Measurements from ENCODE around the gene DPM2. TPM values are rescaled to one million over a fixed set of nuclear protein-coding genes. Genes with fewer than 3 reads are reported as not detected.

DPM2 gene
- polyA plus RNA-seq, 2 of the 4 experiments (the other 2 are of a cell fraction): 41.9 to 45.9 TPM

DNA sequence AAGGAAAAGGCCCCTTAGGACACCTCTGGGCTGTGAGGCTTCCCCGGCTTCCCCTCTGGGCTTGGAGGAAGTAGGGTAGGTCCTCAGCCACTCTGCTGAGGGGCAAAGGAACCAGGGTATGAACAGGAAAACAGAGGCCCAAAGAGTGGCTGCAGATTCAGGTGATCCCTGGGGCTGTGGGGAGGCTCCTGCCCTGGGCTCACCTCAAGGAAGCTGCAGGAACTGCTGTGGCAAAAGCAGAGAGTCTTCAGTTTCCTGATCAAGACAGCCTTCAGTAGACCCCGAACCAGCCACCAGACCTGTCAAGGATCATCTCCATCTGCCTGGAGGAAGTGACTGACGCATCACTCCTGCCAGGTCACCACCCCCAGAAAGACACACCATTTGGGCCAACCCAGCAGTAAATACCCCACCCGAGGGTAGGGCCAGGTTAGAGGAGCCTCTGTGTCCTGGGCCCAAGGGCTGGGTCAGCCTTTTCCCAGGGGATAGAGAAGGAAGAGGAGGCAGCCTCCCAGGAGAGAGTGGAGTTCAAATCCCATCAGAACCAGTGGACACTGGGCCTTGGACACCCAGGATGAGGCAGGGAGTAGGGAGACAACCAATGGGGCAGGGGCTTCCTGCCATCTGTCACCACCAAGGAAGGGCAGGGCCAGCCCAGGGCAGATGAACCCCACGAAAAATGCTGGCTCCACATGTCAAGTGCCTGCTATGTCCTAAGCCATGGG is 32.5 kb downstream of the DPM2 start:
- DNase-seq (ENCODE audit: low read depth in 1 of 2, low spot score in 1 of 2) (no peak), FAIRE-seq (no peak)

DNA sequence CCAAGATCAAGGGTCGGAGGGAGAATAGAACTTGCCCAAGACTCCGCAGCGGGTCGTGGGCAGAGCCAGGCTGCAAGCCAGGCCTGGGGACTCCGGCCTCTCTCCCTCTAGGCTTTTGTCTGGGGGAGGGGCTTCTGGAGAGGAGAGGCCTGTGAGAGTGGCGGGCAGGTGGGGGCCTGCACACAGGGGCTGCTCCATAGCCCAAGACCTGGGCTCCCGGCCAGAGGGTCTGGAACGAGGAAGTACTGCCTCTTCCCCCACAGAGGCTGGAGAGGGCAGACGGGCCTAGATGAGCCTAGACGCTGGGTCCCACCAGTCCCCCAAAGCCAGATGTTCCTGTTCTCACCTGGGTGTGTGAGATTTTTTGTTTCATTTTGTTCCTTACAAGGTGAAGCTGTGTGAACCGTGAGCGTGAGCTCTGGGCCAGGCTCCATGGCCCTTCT is 33.1 kb downstream of the DPM2 start:
- 88% methylated on average over 12 of the region's 12 CpGs for WGBS (ENCODE audit: missing lambda C conversion rate)

More for the DNA sequence above, 32.5 kb downstream of the DPM2 start:
- Histone ChIP-seq H3K27ac (peak overlapping the region in 1 of 2 experiments; percentile 54; a peak in 1 of 6 replicates), H3K9me3 (no peaks in the 10 kb centered on the region), H3K4me1 (peaks cover 25% of the 10 kb centered on the region), H3K4me3 (no peak overlapping the region), H3K4me2 (no peak overlapping the region)
- ATAC-seq: peak; percentile 22 to 31; a peak in 3 of 6 replicates
- ChIA-PET POLR2A (no interaction called here), CTCF (interaction anchor here (0.9 to 1.6 kb wide), 2 partner anchors 10 to 36 kb away, joined by 3 to 5 read pairs; no protein-coding TSS in a partner anchor)
- TF ChIP-seq MYC (IDR thresholded peaks at IDR 0.05; ENCODE audit: borderline replicate concordance, low read length) (no peak), RNF2 (IDR thresholded peaks at IDR 0.05; ENCODE audit: borderline replicate concordance, low read depth) (no peak), RFX5 (IDR thresholded peaks at IDR 0.05) (no peak), HOXB5 (CRISPR knock-in tag; IDR thresholded peaks at IDR 0.05) (no peak), NR3C1 (IDR thresholded peaks at IDR 0.05) (no peak), ESRRA (IDR thresholded peaks at IDR 0.05; ENCODE audit: borderline replicate concordance, low read length) (no peak), ZNF302 (CRISPR knock-in tag; IDR thresholded peaks at IDR 0.05) (no peak), JUN (IDR thresholded peaks at IDR 0.05) (no peak), KDM1A (IDR thresholded peaks at IDR 0.05; ENCODE audit: low read depth) (no peak), MAZ (IDR thresholded peaks at IDR 0.05; ENCODE audit: borderline replicate concordance, low read depth, low read length) (no peak)
- TF ChIP-seq, protein P1, sequence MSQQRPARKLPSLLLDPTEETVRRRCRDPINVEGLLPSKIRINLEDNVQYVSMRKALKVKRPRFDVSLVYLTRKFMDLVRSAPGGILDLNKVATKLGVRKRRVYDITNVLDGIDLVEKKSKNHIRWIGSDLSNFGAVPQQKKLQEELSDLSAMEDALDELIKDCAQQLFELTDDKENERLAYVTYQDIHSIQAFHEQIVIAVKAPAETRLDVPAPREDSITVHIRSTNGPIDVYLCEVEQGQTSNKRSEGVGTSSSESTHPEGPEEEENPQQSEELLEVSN (IDR thresholded peaks at IDR 0.05; ENCODE audit: borderline replicate concordance, low read depth): no peak
- TF ChIP-seq, protein P2, sequence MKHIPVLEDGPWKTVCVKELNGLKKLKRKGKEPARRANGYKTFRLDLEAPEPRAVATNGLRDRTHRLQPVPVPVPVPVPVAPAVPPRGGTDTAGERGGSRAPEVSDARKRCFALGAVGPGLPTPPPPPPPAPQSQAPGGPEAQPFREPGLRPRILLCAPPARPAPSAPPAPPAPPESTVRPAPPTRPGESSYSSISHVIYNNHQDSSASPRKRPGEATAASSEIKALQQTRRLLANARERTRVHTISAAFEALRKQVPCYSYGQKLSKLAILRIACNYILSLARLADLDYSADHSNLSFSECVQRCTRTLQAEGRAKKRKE (CRISPR knock-in tag; IDR thresholded peaks at IDR 0.05; ENCODE audit: low read depth): no peak
- TF ChIP-seq, protein P3, sequence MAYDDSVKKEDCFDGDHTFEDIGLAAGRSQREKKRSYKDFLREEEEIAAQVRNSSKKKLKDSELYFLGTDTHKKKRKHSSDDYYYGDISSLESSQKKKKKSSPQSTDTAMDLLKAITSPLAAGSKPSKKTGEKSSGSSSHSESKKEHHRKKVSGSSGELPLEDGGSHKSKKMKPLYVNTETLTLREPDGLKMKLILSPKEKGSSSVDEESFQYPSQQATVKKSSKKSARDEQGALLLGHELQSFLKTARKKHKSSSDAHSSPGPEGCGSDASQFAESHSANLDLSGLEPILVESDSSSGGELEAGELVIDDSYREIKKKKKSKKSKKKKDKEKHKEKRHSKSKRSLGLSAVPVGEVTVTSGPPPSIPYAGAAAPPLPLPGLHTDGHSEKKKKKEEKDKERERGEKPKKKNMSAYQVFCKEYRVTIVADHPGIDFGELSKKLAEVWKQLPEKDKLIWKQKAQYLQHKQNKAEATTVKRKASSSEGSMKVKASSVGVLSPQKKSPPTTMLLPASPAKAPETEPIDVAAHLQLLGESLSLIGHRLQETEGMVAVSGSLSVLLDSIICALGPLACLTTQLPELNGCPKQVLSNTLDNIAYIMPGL (CRISPR knock-in tag; IDR thresholded peaks at IDR 0.05; ENCODE audit: borderline replicate concordance): no peak
- WGBS (ENCODE audit: missing lambda C conversion rate): 69% methylated on average over 4 of the region's 5 CpGs

More for the DNA sequence above, 33.1 kb downstream of the DPM2 start:
- DNase-seq (ENCODE audit: low read depth in 1 of 2, low spot score in 1 of 2): no peak
- POLR2A ChIA-PET: no interaction called here
- Histone ChIP-seq H3K9me3 (no peaks in the 10 kb centered on the region), H3K4me3 (no peak overlapping the region), H3K4me1 (peaks cover 31% of the 10 kb centered on the region), H3K4me2 (no peak overlapping the region), H3K27ac (peak overlapping the region in 1 of 2 experiments; percentile 54; a peak in 1 of 6 replicates)
- TF ChIP-seq JUNB (IDR thresholded peaks at IDR 0.05): no peak
- no peak for TF ChIP-seq RAD21 (conservative IDR thresholded peaks at IDR 0.05 in 1 of 2, IDR thresholded peaks at IDR 0.05 in 1 of 2)
- TF ChIP-seq EHMT2 (IDR thresholded peaks at IDR 0.05; ENCODE audit: low read depth): no peak
- no peak for TF ChIP-seq MAFK (IDR thresholded peaks at IDR 0.05; ENCODE audit: partially characterized antibody)
- TF ChIP-seq ESRRA (IDR thresholded peaks at IDR 0.05; ENCODE audit: borderline replicate concordance, low read length): no peak
- TF ChIP-seq NR3C1 (IDR thresholded peaks at IDR 0.05): no peak
- TF ChIP-seq MAZ (IDR thresholded peaks at IDR 0.05; ENCODE audit: borderline replicate concordance, low read depth, low read length): no peak
- no peak for TF ChIP-seq RCOR1 (IDR thresholded peaks at IDR 0.05; ENCODE audit: low read depth, low read length)
- TF ChIP-seq, protein P4, sequence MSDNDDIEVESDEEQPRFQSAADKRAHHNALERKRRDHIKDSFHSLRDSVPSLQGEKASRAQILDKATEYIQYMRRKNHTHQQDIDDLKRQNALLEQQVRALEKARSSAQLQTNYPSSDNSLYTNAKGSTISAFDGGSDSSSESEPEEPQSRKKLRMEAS (IDR thresholded peaks at IDR 0.05): no peak
- TF ChIP-seq BHLHE40 (IDR thresholded peaks at IDR 0.05; ENCODE audit: low read depth, low read length): no peak
- no peak for TF ChIP-seq SREBF2 (IDR thresholded peaks at IDR 0.05)
- TF ChIP-seq POLR2AphosphoS2 (conservative IDR thresholded peaks at IDR 0.05; ENCODE audit: low read length): no peak
- TF ChIP-seq PHF8 (IDR thresholded peaks at IDR 0.05; ENCODE audit: borderline replicate concordance, low read depth): no peak
- TF ChIP-seq EP300 (IDR thresholded peaks at IDR 0.05): no peak
- TF ChIP-seq CBX8 (IDR thresholded peaks at IDR 0.05): no peak
- no peak for TF ChIP-seq CHD4 (IDR thresholded peaks at IDR 0.05; ENCODE audit: borderline replicate concordance)
- no peak for TF ChIP-seq ZSCAN20 (CRISPR knock-in tag; IDR thresholded peaks at IDR 0.05)
- TF ChIP-seq ZC3H11A (IDR thresholded peaks at IDR 0.05): no peak
- no peak for TF ChIP-seq NPAS2 (CRISPR knock-in tag; IDR thresholded peaks at IDR 0.05; ENCODE audit: borderline replicate concordance)
- no peak for FAIRE-seq
- CTCF ChIA-PET: interaction anchor here (0.9 to 1.6 kb wide), 5 partner anchors 9 to 170 kb away, joined by 3 to 6 read pairs (median 3); partner anchors contain the start of gene TOR2A
- no peak for ATAC-seq

Measured in A549 (cell line).